Skin of body (tissue), 2 donors: Measurements from ENCODE around the gene C22orf23. TPM values are rescaled to one million over a fixed set of nuclear protein-coding genes. Genes with fewer than 3 reads are reported as not detected.

Experiments used
- DNase-seq: peaks from one replicate; lab custom pipeline; 2025; lab: John Stamatoyannopoulos, UW
- total RNA-seq: library from RNA; depleted of rRNA; stranded (reverse); fragments of >200 nt; gene quantifications from one replicate; pipeline ENCODE4 v1.2.3, GENCODE V29; 2014

Gene C22orf23
- total RNA-seq, 1 donor from 2014 or later = 0.20 TPM

DNA sequence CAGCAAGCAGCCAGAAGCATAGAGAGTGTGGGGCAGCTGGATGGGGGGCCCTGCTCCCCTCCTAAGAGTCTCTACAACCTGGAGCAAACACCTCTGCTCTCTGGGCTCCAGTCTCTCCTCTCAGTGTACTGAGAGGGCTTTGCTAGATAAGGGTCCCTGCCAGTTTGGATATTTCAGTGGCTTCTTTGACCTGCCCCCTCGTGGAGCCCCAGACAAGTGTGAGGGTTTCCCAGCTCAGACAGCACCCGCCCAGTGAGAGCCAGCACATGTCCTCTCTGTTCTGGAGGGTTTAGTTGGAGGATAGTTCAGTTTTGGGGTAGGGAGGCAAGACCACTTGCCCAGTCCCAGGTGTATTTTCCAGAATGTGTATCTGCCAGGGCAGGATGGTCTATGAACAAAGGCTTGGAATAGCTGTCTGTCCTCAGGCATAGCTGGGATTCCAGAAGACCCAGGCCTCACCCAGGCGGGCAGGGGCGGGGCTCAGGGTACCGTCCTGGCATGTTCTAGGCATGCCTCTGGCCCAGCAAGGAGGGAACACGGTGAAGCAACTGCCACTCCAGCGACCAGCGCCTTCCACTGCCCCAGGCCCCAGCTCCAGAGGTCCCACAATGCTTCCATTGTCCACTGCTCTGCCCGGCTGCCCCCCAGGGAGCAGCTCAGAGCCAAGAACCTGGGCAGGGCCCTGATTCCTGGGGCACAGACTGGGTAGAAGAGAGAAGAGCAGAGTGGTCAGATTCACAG lies 54.8 kb downstream of the C22orf23 start:
- no peak for DNase-seq

DNA sequence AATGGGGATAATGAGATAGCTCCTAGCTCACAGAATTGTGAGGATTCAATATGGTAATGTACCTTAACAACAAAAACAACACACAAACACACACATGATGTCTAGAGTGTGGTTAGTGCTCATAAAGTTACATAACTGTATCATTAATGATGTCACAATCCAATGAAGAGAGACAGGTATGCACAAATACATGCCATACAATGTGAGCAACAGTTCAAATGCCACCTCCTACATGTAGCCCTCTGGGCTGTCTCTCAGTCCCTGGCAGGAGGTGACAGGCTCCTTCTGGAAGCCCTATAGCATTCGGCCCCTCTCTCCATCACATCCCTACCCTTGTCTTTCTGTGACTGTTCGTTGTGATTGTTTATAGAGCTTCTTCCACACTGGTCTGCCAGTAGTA lies 55.6 kb downstream of the C22orf23 start:
- no peak for DNase-seq

DNA sequence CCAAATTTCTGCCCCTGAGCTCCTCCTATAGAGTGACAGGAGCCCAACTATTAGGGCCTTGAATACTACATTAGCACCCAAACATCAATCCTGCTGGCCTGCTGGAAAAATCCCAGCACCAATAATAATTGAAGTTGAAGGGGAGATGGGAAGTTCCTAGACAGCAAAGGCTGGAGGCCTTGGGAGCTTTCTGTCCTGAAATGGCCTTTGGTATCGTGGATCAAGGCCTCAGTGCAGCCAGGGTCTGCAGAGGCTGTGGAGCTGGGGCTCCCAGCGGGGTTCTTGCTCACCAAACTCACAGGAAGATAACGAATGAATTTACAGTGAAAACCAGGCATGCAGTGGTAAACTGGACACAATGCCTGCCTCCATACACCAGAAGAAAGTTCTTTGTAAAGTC lies 56.5 kb downstream of the C22orf23 start:
- DNase-seq = no peak

DNA sequence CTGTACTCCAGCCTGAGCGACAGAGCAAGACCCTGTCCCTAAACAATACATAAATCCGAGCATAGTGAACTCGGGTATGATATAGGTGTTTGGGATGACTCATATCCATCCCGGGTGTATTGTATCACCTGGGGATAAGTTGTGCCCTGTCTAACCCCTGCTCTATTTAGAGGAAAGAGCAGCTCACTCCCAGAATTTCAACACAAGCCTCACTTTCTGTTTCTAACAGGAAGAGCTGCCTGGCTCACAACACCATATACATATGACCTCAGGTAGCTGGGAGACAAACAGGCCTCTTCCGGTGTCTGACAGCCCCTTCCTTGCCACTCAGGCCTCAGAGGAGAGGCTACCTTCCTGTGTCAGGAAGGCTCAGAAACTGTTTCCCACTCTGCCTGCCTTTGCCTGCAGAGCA lies 57.2 kb downstream of the C22orf23 start:
- DNase-seq = no peak

DNA sequence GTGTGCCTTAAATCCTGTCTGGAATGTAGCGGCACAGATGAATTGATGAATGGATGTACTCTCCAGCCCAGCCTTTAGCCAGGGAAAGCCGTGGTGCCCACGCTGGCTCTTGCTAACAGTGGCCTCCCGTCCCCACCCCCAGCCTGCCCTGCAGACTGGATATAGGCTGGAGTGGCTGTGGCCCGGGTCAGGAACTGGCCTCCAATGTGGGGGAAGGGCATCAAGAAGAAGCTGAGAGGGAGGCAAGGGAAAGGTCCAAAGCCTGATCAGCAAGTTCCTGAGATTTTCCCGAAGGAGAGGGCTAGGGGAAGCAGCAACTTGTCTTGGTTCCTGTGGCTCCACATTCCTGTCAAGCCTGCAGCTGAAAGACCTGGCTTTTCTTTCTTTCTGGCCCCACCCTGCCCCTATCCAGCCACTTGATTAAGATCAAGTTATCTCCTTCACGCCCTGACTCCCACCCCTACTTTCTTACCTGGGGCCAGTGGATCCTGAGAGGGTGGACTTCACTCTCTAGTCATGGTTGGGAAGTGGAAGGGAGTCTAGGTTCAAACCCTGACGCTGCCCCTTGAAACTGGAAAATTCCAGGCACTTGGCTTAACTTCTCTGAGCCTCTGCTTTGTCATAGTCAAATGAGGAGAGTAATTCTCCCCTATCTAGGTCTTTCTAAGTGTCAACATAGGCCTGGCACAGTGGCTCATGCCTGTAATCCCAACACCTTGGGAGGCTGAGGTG lies 58.3 kb downstream of the C22orf23 start:
- DNase-seq = no peak

DNA sequence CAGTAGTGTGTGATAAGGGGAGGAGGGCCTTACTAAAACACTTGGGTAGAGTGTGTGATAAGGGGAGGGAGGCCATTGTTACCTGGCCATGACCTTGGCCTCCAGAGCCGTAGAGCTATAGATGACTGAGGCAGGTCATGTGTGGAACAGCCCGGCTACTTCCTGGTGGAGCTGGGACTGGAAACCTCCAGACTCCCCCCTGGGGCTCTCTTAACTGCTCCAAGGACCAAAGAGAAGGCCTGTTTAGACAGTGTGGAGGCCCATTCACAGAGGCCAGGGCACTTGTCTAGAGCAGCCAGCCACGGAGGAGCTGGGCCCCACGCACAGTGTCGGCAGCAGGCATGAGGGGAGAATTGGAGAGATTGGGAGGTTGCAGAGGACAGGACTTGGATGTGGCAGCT lies 59.8 kb downstream of the C22orf23 start:
- DNase-seq = no peak

Other genes starting within 250 kb of the C22orf23 start
- gene GCAT, start 145.7 kb downstream of the C22orf23 start, total RNA-seq = 10.2 TPM
- not detected for gene GALR3, start 130.2 kb downstream of the C22orf23 start, total RNA-seq
- gene ANKRD54, start 109.3 kb downstream of the C22orf23 start, total RNA-seq = 10.4 TPM
- 384 TPM for gene EIF3L, start 104.2 kb downstream of the C22orf23 start, total RNA-seq
- gene MICALL1, start 47.3 kb downstream of the C22orf23 start, total RNA-seq = 18.8 TPM
- gene POLR2F, start 98 bp upstream of the C22orf23 start, total RNA-seq = 30.6 TPM
- gene SOX10, start 31.0 kb upstream of the C22orf23 start, total RNA-seq = 4.3 TPM
- gene PICK1, start 103.8 kb upstream of the C22orf23 start, total RNA-seq = 15.4 TPM
- 0.69 TPM for gene SLC16A8, start 130.6 kb upstream of the C22orf23 start, total RNA-seq
- gene BAIAP2L2, start 157.1 kb upstream of the C22orf23 start, total RNA-seq = 0.59 TPM
- gene PLA2G6, start 228.2 kb upstream of the C22orf23 start, total RNA-seq = 21.1 TPM
- gene MAFF, start 248.4 kb upstream of the C22orf23 start, total RNA-seq = 22.1 TPM